Esophagus (tissue), 2 donors: Measurements from ENCODE around the gene MACROH2A2. TPM values are rescaled to one million over a fixed set of nuclear protein-coding genes. Genes with fewer than 3 reads are reported as not detected.

ENCODE experiments used
- H3K27ac ChIP-seq, 2 donors: one replicate each; pipeline ENCODE4 v1.5.1; 2013; ENCODE audit warnings: low read depth in 2 of 2, mild to moderate bottlenecking in 2 of 2, inconsistent platforms in 1 of 2, low read length in 1 of 2, moderate library complexity in 1 of 2
- H3K27me3 ChIP-seq, 2 donors: one replicate each; pipeline ENCODE4 v1.6.1; 2013; ENCODE audit warnings: low read length in 2 of 2, control low read depth in 1 of 2, mild to moderate bottlenecking in 1 of 2; ENCODE audit not compliant: insufficient read depth in 2 of 2, control insufficient read depth in 1 of 2
- H3K36me3 ChIP-seq, 2 donors: one replicate each; pipeline ENCODE4 v1.6.1; 2013; ENCODE audit warnings: low read length in 1 of 2; ENCODE audit not compliant: control insufficient read depth in 2 of 2, insufficient read depth in 2 of 2
- H3K4me1 ChIP-seq, 2 donors: one replicate each; pipeline ENCODE4 v1.6.1; 2013; ENCODE audit warnings: low read length in 1 of 2; ENCODE audit not compliant: control insufficient read depth in 2 of 2, insufficient read depth in 2 of 2
- H3K4me3 ChIP-seq, 2 donors: one replicate each; pipeline ENCODE4 v1.5.1; 2013; ENCODE audit warnings: low read length in 2 of 2, mild to moderate bottlenecking in 2 of 2, low read depth in 1 of 2, moderate library complexity in 1 of 2
- H3K9me3 ChIP-seq, 2 donors: one replicate each; pipeline ENCODE4 v1.6.1; 2013; ENCODE audit warnings: mild to moderate bottlenecking in 2 of 2, low read depth in 1 of 2, low read length in 1 of 2, moderate library complexity in 1 of 2; ENCODE audit not compliant: control insufficient read depth in 2 of 2, insufficient read depth in 1 of 2
- WGBS, 2 donors: extraction: QIAGEN DNeasy Blood & Tissue Kit; methylation state at CpG; one replicate each; pipeline ENCODE4 v1.1.7; 2013; 5-methylcytosine and 5-hydroxymethylcytosine counted together
- polyA plus RNA-seq, 2 donors: library from polyadenylated mRNA; stranded (reverse); fragments of 200-250 nt; gene quantifications; one replicate each; pipeline ENCODE4 v1.2.3, GENCODE V29; 2013
- donor health status: healthy with polysubstance abuse.
- donor health status: Bipolar disorder and iron deficiency.

MACROH2A2 gene
- polyA plus RNA-seq, 2 donors, result 9.4 to 17.4 TPM

DNA sequence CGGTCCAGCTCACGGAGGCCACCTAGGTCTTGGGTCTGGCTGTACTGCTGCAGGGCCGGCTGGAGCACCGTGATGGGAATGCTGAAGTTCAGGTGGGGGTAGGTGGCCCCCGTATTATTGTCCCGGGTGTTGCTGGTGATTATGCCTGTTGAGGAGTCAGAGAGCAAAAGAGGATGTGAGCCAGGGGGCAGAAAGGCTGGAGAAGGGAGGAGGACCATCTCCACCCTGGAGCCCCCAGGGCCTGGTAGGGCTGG, 87.3 kb downstream of the MACROH2A2 start:
- Histone ChIP-seq H3K36me3 (peaks cover 6 to 8% of the 10 kb centered on the region in 2 donors), H3K4me1 (peaks cover 11 to 15% of the 10 kb centered on the region in 2 donors), H3K27ac (peak overlapping the region; percentile 70 to 93), H3K9me3 (no peaks in the 10 kb centered on the region), H3K27me3 (no peaks in the 10 kb centered on the region), H3K4me3 (no peak overlapping the region)
- 75 to 88% methylated on average over 6 of the region's 6 CpGs for WGBS, 2 donors

DNA sequence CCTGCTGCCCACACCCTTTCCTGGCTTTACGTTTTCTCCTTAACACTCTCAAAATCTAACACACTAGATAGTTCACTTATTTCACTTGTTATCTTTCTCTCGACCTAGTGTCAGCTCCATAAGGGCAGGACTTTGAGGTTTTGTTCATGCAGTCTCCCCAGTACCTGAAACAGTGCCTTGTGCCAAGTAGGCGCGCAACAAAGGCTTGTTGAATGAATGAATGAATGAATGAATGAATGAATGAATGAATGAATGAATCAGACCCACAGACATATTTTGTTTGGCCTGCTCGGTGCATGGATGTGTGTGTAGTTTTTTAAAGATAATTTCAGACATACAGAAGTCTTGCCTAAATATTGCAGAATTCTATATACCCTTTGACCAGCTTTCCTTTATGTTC, 87.7 kb downstream of the MACROH2A2 start:
- Histone ChIP-seq H3K4me1 (peaks cover 11 to 19% of the 10 kb centered on the region in 2 donors), H3K27ac (peak overlapping the region in 1 of 2 donors; percentile 93), H3K27me3 (no peaks in the 10 kb centered on the region), H3K9me3 (no peaks in the 10 kb centered on the region), H3K36me3 (peaks cover 6 to 8% of the 10 kb centered on the region in 2 donors), H3K4me3 (no peak overlapping the region)
- WGBS, 2 donors, result 61 to 77% methylated on average over 5 of the region's 5 CpGs

DNA sequence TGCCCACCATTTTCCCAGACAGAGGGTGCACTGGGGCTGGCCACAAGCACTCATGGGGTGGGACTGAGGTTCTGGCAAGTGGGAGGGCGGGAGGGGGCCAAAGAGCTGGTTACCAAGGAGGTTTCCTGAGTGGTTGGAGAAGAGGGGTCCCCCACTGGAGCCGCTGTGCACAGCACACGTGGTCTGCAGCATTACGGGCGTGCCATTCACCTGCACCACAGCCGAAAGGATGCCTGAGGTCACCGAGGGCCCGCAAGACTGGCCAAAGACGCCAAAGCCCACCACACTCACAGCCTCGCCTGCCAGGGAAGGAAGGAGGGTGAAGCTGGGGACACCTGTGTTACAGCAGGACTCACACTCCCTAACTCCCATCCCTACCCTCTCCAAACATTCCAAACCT, 89.9 kb downstream of the MACROH2A2 start:
- Histone ChIP-seq H3K9me3 (no peaks in the 10 kb centered on the region), H3K4me1 (peaks cover 11 to 19% of the 10 kb centered on the region in 2 donors), H3K4me3 (no peak overlapping the region), H3K36me3 (peaks cover 6 to 8% of the 10 kb centered on the region in 2 donors), H3K27ac (no peak overlapping the region), H3K27me3 (no peaks in the 10 kb centered on the region)
- 90 to 93% methylated on average over 8 to 10 of the region's 10 CpGs for WGBS, 2 donors

- Histone ChIP-seq H3K9me3 (no peaks in the 10 kb centered on the region), H3K4me3 (peak overlapping the region in 1 of 2 donors; percentile 76), H3K36me3 (peaks cover 5 to 8% of the 10 kb centered on the region in 2 donors), H3K4me1 (peaks cover 10 to 17% of the 10 kb centered on the region in 2 donors), H3K27ac (peak overlapping the region in 1 of 2 donors; percentile 95), H3K27me3 (no peaks in the 10 kb centered on the region)
- 67 to 69% methylated on average over 18 of the region's 18 CpGs for WGBS, 2 donors
These were observed 91.9 kb downstream of the MACROH2A2 start for GRCh38 chr10:70144372-70145110.

- H3K36me3 ChIP-seq, result peaks cover 0 to 5% of the 10 kb centered on the region in 2 donors
- H3K9me3 ChIP-seq, result no peaks in the 10 kb centered on the region
- H3K27ac ChIP-seq, result peak overlapping the region; percentile 95
- peak overlapping the region; percentile 76 to 82 for H3K4me3 ChIP-seq
- H3K27me3 ChIP-seq, result no peaks in the 10 kb centered on the region
- WGBS, 2 donors, result 7 to 9% methylated on average over 24 to 28 of the region's 28 CpGs
- H3K4me1 ChIP-seq, result peaks cover 6 to 17% of the 10 kb centered on the region in 2 donors
These were observed 92.6 kb downstream of the MACROH2A2 start for GRCh38 chr10:70145166-70145665.

- 0% methylated on average over 73 to 98 of the region's 98 CpGs for WGBS, 2 donors
- Histone ChIP-seq H3K4me3 (peak overlapping the region; percentile 76 to 82), H3K4me1 (peaks cover 6 to 17% of the 10 kb centered on the region in 2 donors), H3K27me3 (no peaks in the 10 kb centered on the region), H3K9me3 (no peaks in the 10 kb centered on the region), H3K27ac (peak overlapping the region; percentile 95), H3K36me3 (peaks cover 0 to 5% of the 10 kb centered on the region in 2 donors)
These were observed 93.2 kb downstream of the MACROH2A2 start for GRCh38 chr10:70145666-70146488.

GRCh38 chr10:70146489-70147258, 94.0 kb downstream of the MACROH2A2 start, which contains the start of gene TYSND1:
Gene TYSND1, minus strand, starts transcription at chr10:70146700. Its CDS starts 114 bp downstream, at chr10:70146586.
- peaks cover 0 to 5% of the 10 kb centered on the region in 2 donors for H3K36me3 ChIP-seq
- WGBS, 2 donors, result 1% methylated on average over 39 of the region's 39 CpGs

DNA sequence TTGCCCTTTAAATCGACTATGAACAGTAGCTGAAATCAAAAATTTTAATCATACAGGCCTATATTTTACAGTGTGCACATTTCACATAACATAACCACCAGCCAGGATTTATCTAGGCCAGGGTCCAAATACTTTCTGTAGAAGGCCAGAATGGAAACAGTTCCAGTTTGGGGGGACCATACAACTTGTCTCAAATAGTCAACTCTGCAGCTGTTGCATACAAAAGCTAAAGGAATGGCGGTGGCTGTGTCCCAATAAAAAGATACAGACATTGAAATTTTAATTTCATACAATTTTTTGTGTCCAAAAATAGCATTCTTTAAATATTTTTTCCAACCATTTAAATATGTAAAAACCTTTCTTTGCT, 94.6 kb downstream of the MACROH2A2 start:
- Histone ChIP-seq H3K4me1 (peaks cover 6 to 17% of the 10 kb centered on the region in 2 donors), H3K27ac (peak overlapping the region; percentile 33 to 81), H3K36me3 (peaks cover under 1 to 7% of the 10 kb centered on the region in 2 donors), H3K27me3 (no peaks in the 10 kb centered on the region), H3K4me3 (no peak overlapping the region), H3K9me3 (no peaks in the 10 kb centered on the region)
- 20 to 23% methylated on average over 2 of the region's 2 CpGs for WGBS, 2 donors

More at GRCh38 chr10:70146489-70147258, 94.0 kb downstream of the MACROH2A2 start, which contains the start of gene TYSND1:
- Histone ChIP-seq H3K27me3 (no peaks in the 10 kb centered on the region), H3K4me3 (peak within 1 kb of the TSS; percentile 76 to 82), H3K27ac (peak within 1 kb of the TSS; percentile 95), H3K9me3 (no peaks in the 10 kb centered on the region), H3K4me1 (peaks cover 6 to 17% of the 10 kb centered on the region in 2 donors)

- Histone ChIP-seq H3K4me3 (no peak overlapping the region), H3K27me3 (no peaks in the 10 kb centered on the region), H3K9me3 (no peaks in the 10 kb centered on the region), H3K4me1 (peaks cover 6 to 15% of the 10 kb centered on the region in 2 donors), H3K27ac (no peak overlapping the region), H3K36me3 (peaks cover 6 to 7% of the 10 kb centered on the region in 2 donors)
- 92 to 94% methylated on average over 5 of the region's 5 CpGs for WGBS, 2 donors
These were observed 95.9 kb downstream of the MACROH2A2 start for GRCh38 chr10:70148516-70148915.
